ENCODE measurements around the gene TRPM3.

DNA sequence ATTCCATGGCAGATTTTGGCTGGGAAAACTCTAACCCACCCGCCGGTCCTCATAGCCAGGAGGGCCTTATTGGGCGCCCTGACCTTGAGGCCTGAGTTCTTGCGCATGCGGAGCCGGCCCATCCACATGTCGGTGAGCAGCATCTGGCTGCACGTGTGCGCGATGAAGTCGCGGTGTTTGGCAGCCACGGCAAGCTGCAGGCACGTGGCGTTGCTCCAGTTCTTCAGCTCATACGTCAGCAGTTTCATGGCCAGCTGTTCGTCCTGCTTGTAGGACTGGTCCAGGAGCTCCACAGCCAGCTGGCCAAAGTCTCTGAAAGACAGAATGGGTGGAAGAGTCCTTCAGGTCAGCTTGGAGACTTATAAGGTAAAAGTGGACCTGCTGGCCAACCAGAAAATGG lies 502.6 kb downstream of the TRPM3 start:
- TF ChIP-seq, protein P1, sequence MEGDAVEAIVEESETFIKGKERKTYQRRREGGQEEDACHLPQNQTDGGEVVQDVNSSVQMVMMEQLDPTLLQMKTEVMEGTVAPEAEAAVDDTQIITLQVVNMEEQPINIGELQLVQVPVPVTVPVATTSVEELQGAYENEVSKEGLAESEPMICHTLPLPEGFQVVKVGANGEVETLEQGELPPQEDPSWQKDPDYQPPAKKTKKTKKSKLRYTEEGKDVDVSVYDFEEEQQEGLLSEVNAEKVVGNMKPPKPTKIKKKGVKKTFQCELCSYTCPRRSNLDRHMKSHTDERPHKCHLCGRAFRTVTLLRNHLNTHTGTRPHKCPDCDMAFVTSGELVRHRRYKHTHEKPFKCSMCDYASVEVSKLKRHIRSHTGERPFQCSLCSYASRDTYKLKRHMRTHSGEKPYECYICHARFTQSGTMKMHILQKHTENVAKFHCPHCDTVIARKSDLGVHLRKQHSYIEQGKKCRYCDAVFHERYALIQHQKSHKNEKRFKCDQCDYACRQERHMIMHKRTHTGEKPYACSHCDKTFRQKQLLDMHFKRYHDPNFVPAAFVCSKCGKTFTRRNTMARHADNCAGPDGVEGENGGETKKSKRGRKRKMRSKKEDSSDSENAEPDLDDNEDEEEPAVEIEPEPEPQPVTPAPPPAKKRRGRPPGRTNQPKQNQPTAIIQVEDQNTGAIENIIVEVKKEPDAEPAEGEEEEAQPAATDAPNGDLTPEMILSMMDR (IDR thresholded peaks at IDR 0.05), result no peak
- no peak for TF ChIP-seq POLR2A (IDR thresholded peaks at IDR 0.05)

All from adrenal gland (tissue), 5 donors.